HL-60/S4 treated with retinoic acid at 250 ng/mL for 4 days and 3 days (cell line): ENCODE measurements around the gene ARFGAP1.

Experiments used
- in situ Hi-C: fragments of 300-500 bp; cut with MboI; formaldehyde crosslinking; loops from 2 replicates; pipeline ENCODE4 v1.7.0; 2022; ENCODE audit warnings: low sequenced_read_pairs

The ARFGAP1 gene

DNA sequence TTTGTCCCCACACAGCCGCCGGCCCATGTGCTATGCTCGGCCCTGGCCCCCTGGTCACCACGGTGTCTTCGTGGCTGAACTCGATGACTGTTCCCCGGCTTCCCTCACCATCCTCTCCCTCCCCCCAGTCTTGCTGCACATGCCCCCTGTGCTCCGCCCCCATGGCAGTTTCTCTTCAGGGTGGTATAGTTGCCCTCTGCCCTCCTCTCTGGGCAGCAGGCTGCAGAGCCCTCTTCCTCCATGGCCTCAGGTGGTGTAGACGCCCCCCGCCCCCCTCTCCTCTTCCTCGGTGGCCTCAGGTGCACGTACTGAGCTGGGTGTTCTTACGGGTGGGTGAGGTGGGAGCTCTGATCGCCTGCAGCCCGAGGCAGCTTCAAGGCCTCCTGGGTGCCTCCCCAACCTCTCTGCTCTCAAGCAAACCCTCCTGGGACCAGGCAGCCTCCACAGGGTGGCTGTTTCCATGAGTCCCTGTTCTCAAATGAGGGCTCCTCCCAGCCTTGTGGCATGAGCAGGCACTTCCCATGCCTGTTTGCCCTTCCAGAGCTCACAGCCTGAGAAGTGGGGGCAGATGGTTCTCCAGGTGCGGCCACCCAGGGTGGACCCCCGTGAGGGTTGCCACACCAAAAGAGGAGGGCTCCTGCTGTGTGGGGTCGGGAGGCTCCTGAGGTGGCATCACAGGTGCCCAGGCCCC is 45.1 kb downstream of the ARFGAP1 start:
- in situ Hi-C loops, result no loop called here

DNA sequence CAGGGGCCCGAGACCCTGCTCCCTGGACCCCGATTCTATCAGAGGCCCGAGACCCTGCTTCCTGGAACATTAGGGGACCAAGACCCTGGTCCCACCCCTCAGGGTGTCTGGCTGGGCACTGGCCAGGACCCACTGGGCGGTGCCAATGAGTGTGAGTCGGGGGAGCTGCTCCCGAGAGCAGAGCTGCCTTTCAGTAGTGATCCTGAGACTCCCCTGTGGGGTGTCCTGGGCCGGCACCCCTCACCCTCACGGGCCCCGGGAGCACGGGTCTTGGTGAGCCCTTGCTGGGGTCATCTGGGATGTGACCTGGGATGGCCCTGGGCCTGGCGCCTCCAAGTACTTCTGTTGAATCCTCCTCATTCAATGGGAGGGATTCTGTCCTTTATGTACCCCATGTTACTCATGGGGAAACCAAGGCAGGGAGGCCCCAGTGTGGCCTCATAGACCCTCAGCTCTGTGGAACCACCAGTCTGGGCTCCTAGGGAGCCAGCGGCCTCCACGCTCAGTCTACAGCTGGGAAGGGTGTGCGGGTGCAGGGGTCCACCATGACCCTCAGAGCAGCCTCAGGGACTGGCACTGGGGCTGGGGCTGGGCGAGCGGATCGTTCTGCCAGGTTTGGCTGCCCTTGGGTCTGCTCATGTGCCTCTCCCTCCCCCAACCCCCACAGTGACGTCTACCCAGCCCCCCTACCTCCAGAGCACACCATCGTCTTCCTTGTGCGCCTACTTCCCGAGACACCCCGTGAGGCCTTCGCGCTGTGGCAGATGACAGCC is 46.0 kb downstream of the ARFGAP1 start:
- in situ Hi-C loops, result no loop called here

DNA sequence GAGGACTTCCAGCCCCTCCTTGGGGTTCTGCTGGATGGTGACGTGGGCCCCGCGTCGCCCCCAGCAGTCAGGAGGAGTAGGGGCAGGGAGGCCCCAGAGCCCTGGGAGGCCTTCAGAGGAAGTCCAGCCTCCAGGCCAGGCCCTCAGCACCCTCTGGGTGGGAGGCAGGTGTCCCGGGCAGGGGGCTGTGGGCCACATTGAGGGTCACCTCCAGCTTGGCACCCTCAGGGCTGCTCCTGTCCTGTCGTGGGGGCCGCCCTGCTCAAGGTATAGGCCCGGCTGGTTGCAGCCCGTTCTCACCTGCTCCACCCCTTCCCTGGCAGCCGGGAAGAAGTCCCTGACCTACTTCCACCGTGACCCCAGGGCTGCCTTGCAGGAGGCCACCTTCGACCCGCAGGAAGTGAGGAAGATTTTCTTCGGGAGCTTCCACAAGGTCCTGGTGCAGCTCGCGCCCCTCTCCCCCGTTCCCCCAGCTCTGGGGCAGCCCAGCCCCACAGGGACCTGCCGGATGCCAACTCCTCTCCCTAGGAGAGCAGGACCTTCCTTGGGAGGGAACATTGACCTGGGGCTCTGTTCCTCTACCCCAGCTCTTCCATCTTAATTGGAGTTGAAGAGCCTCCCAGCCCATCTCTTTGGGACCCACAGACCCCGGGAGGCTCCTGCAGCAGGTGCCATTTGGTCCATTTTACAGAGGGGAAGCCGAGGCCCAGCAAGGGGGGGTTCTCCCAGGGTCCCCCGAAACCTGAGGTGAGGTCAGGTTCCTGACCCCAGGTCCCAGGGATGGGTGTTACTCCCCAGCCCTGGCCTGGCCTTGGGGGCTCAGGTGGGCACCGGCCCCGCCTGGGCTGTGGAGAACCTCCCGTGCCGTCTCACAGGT is 46.8 kb downstream of the ARFGAP1 start:
- in situ Hi-C loops, result no loop called here

DNA sequence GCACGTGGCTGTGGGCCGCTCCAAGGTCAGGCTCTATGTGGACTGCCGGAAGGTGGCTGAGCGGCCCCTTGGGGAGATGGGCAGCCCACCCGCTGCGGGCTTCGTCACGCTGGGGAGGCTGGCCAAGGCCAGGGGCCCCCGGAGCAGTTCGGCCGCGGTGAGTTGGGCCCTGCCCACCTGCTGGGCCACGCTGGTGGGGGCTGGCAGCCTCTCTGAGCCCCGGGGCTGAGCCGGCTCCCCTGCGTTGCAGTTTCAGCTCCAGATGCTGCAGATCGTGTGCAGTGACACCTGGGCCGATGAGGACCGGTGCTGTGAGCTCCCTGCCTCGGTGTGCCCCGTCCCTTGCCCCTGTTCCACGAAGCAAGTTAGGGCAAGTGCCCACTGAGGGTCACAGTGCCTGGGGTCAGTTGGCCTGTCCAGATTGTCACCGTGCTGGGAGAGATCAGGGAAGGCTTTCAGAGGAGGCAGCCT is 47.5 kb downstream of the ARFGAP1 start:
- in situ Hi-C loops, result no loop called here

DNA sequence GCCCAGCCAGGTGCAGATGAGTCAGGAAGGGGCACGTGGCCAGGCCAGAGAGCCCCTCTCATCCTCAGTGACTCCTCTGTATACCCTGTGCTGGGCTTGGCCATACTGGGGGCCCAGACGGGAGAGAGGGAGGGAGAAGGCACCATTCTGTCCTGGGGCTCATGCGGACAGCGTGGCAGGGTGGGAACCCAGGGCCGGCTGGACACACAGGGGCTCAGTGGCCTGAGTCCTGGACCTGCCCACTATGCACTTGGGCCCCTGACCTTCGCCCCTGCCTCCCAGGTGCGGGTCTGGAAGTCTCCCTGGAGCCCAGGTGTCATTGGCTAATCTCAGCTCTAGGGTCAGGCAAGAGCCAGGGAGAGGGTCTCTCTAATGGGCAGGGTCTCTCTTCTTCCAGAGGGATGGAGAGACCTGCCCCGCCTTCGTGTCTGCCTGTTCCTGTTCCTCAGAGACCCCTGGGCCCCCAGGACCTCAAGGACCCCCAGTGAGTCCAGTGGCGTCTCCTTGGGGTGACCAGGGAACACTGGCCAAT is 48.1 kb downstream of the ARFGAP1 start:
- in situ Hi-C loops, result no loop called here

DNA sequence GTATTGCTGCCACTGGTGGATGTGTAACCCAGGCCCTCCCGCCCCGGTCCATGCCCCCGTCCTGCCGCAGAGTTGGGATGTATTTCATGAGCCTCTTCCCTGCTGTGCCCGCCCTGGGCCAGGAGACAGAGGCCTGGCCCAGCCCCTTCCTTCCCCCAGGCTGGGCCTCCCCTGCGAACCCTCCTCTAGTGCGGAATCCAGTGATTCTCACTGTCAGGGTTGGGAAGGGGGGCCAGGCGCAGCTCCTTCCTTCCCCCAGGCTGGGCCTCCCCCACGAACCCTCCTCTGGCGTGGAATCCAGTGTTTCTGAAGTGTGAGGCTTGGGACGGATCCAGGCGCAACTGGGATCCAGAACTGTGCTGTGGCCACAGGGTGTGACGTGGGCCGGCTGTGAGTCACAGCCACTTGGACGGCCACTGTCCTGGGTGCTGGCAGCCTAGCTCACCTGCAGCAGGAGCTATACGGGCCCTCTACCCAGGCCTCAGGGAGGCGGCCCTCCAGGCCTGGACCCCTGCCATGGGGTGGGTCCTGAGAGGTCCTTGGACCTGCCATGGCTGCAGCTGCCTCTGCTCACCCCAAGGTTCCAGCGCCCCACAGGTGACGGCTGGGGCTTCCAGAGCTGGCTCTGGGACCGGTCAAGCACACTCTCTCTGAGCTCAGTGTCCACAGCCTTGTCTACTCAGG is 48.7 kb downstream of the ARFGAP1 start:
- in situ Hi-C loops, result no loop called here

DNA sequence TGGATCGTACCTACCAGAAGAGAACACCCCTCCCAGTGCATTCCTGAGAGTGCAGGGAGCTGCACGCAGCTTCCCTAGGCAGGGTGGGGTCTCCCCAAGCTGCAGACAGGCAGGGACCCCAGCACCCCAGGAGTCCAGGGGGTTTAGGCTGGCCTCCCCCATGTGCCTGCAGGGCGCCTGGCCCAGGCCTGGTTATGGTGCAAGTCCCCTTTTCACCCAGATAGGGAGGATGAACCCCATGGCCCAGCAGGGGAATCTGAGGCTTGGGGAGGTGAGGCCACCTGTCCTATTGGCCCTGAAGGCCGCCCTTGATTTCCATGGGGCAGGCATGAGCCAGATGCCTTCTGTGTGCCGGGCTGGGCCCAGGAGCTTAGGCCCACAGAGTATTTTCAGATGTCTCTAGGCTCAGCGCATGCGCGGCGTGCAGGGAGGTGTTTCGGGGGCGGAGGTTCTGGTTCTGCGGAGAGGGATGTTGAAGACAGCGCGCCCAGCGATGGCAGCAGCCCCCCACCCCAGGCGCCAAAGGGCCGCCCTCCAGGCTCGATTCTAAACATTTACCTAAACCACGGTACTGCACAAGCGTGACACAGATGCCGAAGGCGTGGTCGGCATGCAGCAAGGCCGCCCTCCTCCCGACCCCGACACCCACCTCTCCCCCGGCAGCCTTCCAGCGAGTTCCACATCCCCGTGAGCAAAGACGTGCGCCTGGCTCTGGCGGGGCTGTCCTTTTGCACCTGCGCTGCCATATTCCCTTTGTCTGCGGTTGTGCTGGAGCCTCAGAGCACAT is 49.7 kb downstream of the ARFGAP1 start:
- in situ Hi-C loops, result no loop called here

DNA sequence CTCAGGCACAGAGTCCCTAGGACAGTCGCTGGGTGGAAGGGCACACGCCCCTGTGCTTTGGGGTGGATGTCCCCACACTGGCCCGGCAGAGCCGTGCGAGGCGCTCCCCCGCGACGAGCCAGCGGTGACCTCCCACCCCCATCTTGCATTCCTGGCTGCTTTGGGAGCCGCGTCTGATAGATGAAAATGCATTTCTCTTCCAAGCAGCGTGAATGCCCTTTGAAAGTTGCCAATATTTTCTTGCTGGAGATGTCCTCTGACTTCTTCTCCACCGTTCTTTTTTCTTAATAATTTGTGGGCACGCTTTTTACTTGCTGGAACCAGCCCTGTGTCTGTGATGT is 50.3 kb downstream of the ARFGAP1 start:
- in situ Hi-C loops, result no loop called here

DNA sequence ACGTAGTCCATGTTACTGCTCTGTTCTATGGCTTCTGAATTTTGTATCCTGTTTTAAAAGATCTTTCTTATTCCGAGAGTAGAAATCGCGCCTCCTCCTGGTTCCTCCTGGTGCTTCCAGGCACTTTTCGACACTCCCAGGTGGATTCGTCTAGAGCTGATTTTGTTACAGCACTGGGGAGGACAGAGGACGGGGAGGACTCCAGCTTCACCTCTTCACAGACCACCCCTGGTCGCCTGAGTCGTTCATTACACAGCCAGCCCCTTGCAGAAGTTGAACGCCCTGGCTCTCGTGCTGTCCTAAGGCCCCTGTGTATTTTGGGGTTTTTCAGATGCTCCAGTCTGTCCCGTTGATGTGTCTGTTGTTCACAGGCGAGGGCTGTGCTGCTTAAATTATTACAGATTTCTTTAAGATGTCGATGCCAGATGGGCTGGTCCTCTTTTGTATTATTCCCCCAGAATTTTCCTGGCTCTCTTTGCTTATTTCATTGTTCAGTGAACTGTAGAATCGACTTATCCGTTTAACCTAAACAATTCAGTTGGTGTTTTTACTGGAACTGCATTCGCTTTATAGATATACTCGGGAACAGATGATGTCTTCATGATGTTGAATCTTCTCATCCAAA is 50.9 kb downstream of the ARFGAP1 start:
- in situ Hi-C loops, result no loop called here

DNA sequence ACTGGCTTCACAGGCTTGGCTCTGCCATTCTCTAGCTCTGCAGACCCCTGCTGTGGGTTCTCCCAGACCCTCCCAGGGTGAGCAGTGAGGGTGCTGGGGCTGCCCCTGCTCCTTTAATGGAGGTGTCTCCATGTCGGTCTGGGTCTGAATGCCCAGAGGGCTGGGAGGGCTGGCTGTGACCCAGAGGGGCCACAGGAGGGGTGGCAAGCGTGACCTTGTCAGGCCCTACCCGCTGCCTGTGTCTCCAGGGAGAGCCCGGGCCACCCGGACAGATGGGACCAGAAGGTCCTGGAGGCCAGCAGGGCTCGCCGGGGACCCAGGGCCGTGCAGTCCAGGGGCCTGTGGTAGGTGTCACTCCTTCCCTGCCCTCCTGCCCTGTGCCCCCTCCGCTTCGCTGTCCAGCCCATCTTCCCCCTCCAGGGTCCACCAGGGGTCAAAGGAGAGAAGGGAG is 52.4 kb downstream of the ARFGAP1 start:
- in situ Hi-C loops, result no loop called here

DNA sequence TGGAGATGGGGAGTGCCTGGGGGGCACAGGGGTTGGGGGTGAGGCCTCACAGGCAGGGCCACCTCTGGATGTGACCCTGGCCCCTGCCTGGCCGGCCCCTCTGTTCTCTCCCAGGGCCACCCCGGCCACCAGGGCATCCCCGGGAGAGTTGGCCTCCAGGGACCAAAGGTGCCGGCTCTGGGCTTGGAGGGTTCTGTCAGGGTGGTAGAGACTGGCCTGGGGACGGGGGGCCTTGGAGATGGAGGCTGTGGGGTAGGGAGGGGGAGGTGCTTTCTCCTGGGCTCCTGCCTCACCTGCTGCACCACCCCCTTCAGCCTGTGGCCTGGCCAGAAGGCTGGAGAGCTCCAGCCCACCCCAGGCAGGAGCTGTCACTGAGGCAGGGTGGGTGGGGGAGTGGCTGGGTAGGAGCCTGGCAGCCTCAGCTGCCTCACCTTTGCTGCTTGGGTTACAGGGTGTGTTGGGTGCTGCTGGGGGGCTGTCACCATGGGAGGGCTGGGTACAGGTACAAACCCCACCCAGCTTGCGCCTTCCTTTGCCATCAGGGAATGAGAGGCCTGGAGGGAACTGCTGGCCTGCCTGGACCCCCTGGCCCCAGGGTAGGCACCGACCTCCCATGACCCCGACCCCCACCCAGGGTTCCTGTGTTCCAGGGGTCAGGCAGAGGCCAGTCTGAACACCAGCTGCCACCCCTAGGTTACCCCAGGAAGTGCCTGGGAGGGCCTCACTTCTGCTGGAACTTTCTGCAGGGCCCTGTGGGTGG is 53.1 kb downstream of the ARFGAP1 start:
- in situ Hi-C loops, result no loop called here

DNA sequence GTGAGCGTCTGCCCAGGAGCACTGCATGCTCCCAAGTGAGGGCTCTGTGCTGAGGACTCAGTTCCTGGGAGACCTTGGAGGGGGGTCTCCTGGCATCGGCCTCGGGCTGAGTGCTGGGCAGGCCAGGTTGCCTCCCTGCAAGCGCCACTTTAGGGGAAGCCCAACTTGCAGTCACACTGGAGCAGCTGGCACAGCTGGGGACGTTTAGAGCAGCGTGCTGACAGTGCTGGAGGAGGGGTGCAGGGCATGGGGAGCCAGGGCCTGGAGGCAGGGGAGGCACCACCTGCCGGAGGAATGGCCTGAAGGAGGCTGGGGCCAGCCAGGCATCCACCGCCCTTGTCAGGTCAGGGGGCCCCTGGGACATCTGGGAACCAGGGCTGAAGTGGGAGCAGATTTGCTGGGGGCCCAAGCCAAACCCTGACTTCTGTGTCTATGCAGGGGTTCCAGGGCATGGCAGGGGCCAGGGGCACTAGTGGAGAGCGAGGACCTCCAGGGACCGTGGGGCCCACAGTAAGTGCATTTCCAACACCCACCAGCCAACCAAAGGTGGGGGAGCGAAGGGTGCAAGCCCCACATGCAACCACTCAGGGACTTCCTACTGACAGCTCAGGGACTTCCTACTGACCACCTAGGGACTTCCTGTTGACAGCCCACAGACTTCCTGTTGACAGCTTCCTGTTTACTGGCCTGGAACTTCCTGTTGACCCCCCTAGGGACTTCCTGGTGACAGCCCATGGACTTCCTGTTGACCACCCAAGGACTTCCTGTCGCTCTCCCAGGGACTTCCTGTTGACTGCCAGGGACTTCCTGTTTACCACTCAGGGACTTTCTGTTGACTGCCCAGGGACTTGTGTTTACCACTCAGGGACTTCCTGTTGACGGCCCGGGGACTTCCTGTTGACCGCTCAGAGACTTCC is 54.0 kb downstream of the ARFGAP1 start:
- in situ Hi-C loops, result no loop called here

DNA sequence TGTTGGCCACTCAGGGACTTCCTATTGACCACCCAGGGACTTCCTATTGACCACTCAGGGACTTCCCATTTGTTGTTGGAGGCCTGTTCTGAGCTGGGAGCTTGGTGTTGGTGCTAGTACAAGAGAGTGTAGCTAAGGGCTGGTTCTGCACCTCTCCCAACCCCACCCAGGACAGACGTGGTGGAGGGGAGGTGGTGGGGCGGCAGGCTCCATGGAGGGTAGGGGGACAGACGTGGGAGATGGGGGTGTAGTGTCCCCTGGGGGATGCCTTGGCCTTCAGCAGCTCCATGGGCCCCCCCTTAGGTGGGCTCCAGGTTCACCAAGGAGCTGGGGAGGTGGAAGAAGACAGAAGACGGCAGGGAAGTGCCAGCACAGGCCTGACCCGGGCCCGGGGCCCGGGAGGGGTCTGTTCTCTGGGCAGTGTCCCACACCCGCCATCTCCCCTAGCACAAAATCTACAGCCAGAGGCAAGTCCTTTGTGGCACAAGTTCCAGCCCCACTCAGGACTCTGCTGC is 54.7 kb downstream of the ARFGAP1 start:
- in situ Hi-C loops, result no loop called here

DNA sequence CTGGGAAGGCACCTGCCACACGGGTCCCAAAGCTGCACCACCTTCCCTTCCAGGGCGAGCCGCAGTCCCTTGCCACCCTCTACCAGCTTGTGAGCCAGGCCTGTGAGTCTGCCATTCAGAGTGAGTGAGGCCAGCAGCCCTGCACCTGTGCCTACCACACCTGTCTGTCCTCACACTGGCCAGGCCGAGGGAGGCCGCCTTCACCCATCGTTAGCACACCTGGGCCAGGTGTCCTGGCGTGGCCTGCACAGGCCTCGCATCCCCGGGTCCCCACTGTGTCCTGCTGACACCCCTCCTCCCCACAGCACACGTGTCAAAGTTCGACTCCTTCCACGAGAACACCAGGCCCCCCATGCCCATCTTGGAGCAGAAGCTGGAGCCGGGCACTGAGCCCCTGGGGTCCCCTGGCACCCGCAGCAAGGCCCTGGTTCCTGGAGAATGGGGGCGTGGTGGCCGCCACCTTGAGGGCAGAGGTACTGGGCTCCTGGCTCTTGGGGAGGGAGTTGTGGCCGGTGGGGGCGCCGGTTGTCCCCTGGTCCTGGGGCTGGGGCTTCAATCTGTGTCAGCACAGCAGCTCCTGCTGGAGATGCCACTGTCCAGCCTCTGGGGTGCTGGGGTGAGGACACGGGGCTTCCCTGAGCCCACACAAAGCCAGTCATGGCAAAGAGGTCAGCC is 55.5 kb downstream of the ARFGAP1 start:
- in situ Hi-C loops, result no loop called here

DNA sequence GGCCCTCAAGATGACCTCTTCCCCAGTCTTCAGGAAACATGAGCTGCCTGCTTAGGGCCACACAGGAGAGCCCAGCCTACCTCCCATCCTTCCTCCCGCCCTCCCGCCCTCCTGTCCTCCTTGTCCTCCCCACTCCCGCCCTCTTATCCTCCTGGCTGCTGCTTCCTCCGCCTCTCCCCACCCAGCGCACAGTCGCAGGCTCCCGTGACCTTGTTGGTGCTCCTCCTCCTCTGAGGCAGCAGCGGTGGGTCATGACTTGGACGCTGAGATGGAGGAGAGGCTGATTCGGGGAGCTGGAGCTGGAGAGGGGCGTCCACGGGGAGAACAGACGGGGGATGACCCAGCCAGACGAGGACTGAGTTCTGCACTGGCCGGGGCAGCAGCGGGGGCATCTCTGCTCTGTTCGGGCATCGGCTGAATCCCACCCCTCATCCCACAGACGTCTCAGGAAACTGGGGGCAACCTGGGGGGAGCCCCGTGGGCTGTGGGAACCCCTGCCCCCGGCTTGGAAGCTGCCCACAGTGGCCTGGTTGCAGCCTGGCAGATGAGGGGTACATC is 56.2 kb downstream of the ARFGAP1 start:
- in situ Hi-C loops, result no loop called here

DNA sequence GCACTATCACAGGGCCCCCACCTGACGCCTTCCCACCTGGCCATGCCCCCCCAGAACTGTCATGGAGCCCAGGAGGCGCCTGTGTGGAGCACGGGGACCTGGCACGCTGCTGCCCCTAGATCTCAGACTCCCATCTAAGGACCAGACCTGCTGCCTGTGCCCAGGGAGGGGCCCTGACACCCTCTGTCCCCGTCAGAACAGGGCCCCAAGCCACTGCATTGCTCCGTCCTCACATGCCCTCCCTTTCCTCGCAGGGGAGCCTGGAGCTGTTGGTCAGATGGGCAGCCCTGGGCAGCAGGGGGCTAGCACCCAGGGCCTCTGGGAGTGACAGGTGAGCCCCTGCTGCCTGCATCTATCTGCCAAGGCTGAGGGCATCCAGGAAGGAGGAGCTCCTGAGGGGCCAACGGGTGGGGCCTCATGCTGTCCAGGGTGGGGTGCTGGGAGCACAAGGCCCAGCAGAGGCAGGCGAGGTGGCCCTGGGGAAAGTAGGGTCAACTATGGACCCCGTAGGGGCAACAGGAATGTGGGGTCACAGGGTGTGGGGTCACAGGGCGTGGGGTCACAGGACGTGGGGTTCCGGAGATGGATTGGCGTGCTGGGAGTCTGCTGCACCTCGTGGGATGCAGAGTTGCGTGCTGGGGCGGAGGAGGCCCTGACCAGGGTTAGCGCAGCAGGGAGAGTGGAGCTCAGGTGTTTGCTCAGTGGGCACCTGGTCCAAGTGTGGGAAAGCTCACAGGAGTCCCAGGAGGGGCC is 56.9 kb downstream of the ARFGAP1 start:
- in situ Hi-C loops, result no loop called here
